ENCODE results near the gene MCM9.

MCM9 gene

GRCh38 chr6:118931436-118931835 lies 3.5 kb downstream of the MCM9 start:
- DNase-seq = no peak

- DNase-seq = no peak
These were observed 4.3 kb downstream of the MCM9 start for GRCh38 chr6:118930680-118931079.

GRCh38 chr6:118923035-118923434 lies 11.9 kb downstream of the MCM9 start:
- no peak for DNase-seq

- no peak for DNase-seq
These were observed 13.9 kb downstream of the MCM9 start for GRCh38 chr6:118921084-118921483.

GRCh38 chr6:118918329-118918725 lies 16.6 kb downstream of the MCM9 start:
- no peak for DNase-seq

- DNase-seq = no peak
These were observed 17.2 kb downstream of the MCM9 start for GRCh38 chr6:118917546-118918328.

GRCh38 chr6:118914598-118914997 lies 20.4 kb downstream of the MCM9 start:
- DNase-seq = no peak

GRCh38 chr6:118913161-118913560 lies 21.8 kb downstream of the MCM9 start:
- DNase-seq = no peak

- DNase-seq = no peak
These were observed 22.3 kb downstream of the MCM9 start for GRCh38 chr6:118912646-118913045.

GRCh38 chr6:118908441-118908840 lies 26.5 kb downstream of the MCM9 start:
- no peak for DNase-seq

GRCh38 chr6:118905851-118906250 lies 29.1 kb downstream of the MCM9 start:
- no peak for DNase-seq

GRCh38 chr6:118905084-118905483 lies 29.9 kb downstream of the MCM9 start:
- DNase-seq = no peak

- no peak for DNase-seq
These were observed 31.3 kb downstream of the MCM9 start for GRCh38 chr6:118903691-118904090.

- no peak for DNase-seq
These were observed 31.8 kb downstream of the MCM9 start for GRCh38 chr6:118903138-118903537.

GRCh38 chr6:118902726-118903125 lies 32.2 kb downstream of the MCM9 start:
- no peak for DNase-seq

- peak; percentile 56 for DNase-seq
These were observed 35.0 kb downstream of the MCM9 start for GRCh38 chr6:118899948-118900347.

GRCh38 chr6:118897386-118897785 lies 37.6 kb downstream of the MCM9 start:
- DNase-seq = no peak

GRCh38 chr6:118896339-118897136 lies 38.4 kb downstream of the MCM9 start:
- peak; percentile 79 for DNase-seq

GRCh38 chr6:118895859-118896258 lies 39.1 kb downstream of the MCM9 start:
- DNase-seq = no peak

- DNase-seq = no peak
These were observed 39.7 kb downstream of the MCM9 start for GRCh38 chr6:118895261-118895560.

- peak; percentile 61 for DNase-seq
These were observed 40.3 kb downstream of the MCM9 start for GRCh38 chr6:118894425-118895260.

GRCh38 chr6:118893807-118894424 lies 41.0 kb downstream of the MCM9 start, which contains the start of gene ASF1A:
Gene ASF1A, plus strand, starts transcription at chr6:118894152. Its CDS starts 262 bp downstream, at chr6:118894414.
- DNase-seq = peak; percentile 99
